Erythroblast (primary cell): Measurements from ENCODE around the gene ABCC9.

Experiments
- GATA1 ChIP-seq: IDR thresholded peaks from 2 replicates; pipeline ENCODE4 v1.6.1; 2011; ENCODE audit warnings: low read depth, mild to moderate bottlenecking, control low read depth, low read length, moderate library complexity
- POLR2A ChIP-seq: IDR thresholded peaks from 2 replicates; pipeline ENCODE4 v1.6.1; 2011; ENCODE audit warnings: mild to moderate bottlenecking, low read length

- TF ChIP-seq POLR2A (no peak), GATA1 (no peak)
Measured at GRCh38 chr12:21971344-21971743, 30.1 kb upstream of the ABCC9 start.
